Calu3 (cell line): ENCODE results near the gene KRT23. TPM values are rescaled to one million over a fixed set of nuclear protein-coding genes. Genes with fewer than 3 reads are reported as not detected.
"Not testable (repeated sequence)": the region's sequence is repeated elsewhere in the genome, so short reads cannot be mapped to it uniquely, and the experiment has no call there.

Source experiments
- BruUV-seq: library from RNA; stranded (reverse); fragments of 400-500 nt; replicated peaks from 2 replicates; lab custom pipeline; 2021; lab: Mats Ljungman, UMichigan
- CTCF ChIA-PET: fragments of 300-600 bp; sonication (Branson Sonifier 250); formaldehyde crosslinking; loops from one replicate; lab custom pipeline; 2022; ENCODE audit warnings: antibody characterized with exemption; lab: Charles Lee
- DNase-seq: peaks from one replicate; pipeline ENCODE4 v3.0.0; 2022
- H3K27ac Mint-ChIP-seq: one replicate; pipeline ENCODE4 v1.8.0; 2022; ENCODE audit warnings: mixed read lengths; ENCODE audit not compliant: unreplicated experiment
- H3K27me3 Mint-ChIP-seq: one replicate; pipeline ENCODE4 v1.8.0; 2022; ENCODE audit warnings: mixed read lengths; ENCODE audit not compliant: unreplicated experiment
- H3K36me3 Mint-ChIP-seq: one replicate; pipeline ENCODE4 v1.8.0; 2022; ENCODE audit warnings: mild to moderate bottlenecking, moderate library complexity, mixed read lengths; ENCODE audit not compliant: insufficient read depth, unreplicated experiment
- H3K4me1 Mint-ChIP-seq: one replicate; pipeline ENCODE4 v1.8.0; 2022; ENCODE audit warnings: mild to moderate bottlenecking, low read depth, mixed read lengths; ENCODE audit not compliant: unreplicated experiment
- H3K4me3 Mint-ChIP-seq: one replicate; pipeline ENCODE4 v1.8.0; 2022; ENCODE audit warnings: mild to moderate bottlenecking, low read depth, moderate library complexity, mixed read lengths; ENCODE audit not compliant: unreplicated experiment
- H3K9me3 Mint-ChIP-seq: one replicate; pipeline ENCODE4 v1.8.0; 2022; ENCODE audit warnings: low read depth, mixed read lengths; ENCODE audit not compliant: unreplicated experiment
- CTCF ChIP-seq: fragments of 200-600 bp; IDR thresholded peaks from one replicate; pipeline ENCODE4 v1.8.0; 2022; ENCODE audit warnings: antibody characterized with exemption; ENCODE audit not compliant: unreplicated experiment
- intact Hi-C: fragments of 100-400 bp; cut with micrococcal nuclease; formaldehyde crosslinking; loops from one replicate; pipeline ENCODE4 v1.10.0; 2022; ENCODE audit not compliant: unreplicated experiment
- total RNA-seq: library from RNA; stranded (reverse); gene quantifications from 2 replicates; pipeline ENCODE4 v1.2.3, GENCODE V29; 2022

KRT23 gene
- total RNA-seq, 1 experiment from 2014 or later: 1,389 TPM

GRCh38 chr17:40921026-40921425 is 16.4 kb downstream of the KRT23 start:
- Mint-ChIP-seq H3K27me3 (no peaks in the 10 kb centered on the region), H3K36me3 (peaks cover 98% of the 10 kb centered on the region), H3K4me3 (no peak overlapping the region), H3K27ac (peak overlapping the region; percentile 96), H3K9me3 (no peaks in the 10 kb centered on the region), H3K4me1 (peaks cover 65% of the 10 kb centered on the region)
- BruUV-seq: no TSS peak
- CTCF ChIA-PET: interaction anchor here (0.6 to 0.7 kb wide), 4 partner anchors 12 to 636 kb away, joined by 3 to 6 read pairs (median 3); no protein-coding TSS in a partner anchor
- DNase-seq: no peak
- no peak for TF ChIP-seq CTCF
- intact Hi-C loops: no loop called here

- H3K4me3 Mint-ChIP-seq, intact Hi-C loops: not testable (repeated sequence)
- CTCF ChIA-PET: interaction anchor here (0.6 to 3.1 kb wide), 8 partner anchors 11 to 959 kb away, joined by 3 to 12 read pairs (median 3); no protein-coding TSS in a partner anchor
Measured at GRCh38 chr17:40917116-40917515, 20.3 kb downstream of the KRT23 start.

GRCh38 chr17:40916366-40916765 is 21.1 kb downstream of the KRT23 start:
- Mint-ChIP-seq H3K27me3 (no peaks in the 10 kb centered on the region), H3K9me3 (no peaks in the 10 kb centered on the region), H3K4me1 (peaks cover 77% of the 10 kb centered on the region), H3K36me3 (peaks cover 90% of the 10 kb centered on the region), H3K27ac (peak overlapping the region; percentile 96), H3K4me3 (no peak overlapping the region)
- no peak for TF ChIP-seq CTCF
- CTCF ChIA-PET: interaction anchor here (0.6 to 3.2 kb wide), 24 partner anchors 8 to 881 kb away, joined by 3 to 21 read pairs (median 4); partner anchors contain the start of genes KRT23, KRTAP1-1 and KRTAP2-3
- intact Hi-C loops: no loop called here
- BruUV-seq: no TSS peak
- no peak for DNase-seq

More at GRCh38 chr17:40917116-40917515, 20.3 kb downstream of the KRT23 start:
- BruUV-seq, H3K27me3 Mint-ChIP-seq, DNase-seq, H3K9me3 Mint-ChIP-seq: not testable (repeated sequence)
- Mint-ChIP-seq H3K27ac (peak overlapping the region; percentile 96), H3K36me3 (peaks cover 98% of the 10 kb centered on the region), H3K4me1 (peaks cover 77% of the 10 kb centered on the region)

GRCh38 chr17:40915721-40916256 is 21.7 kb downstream of the KRT23 start:
- no peaks in the 10 kb centered on the region for H3K27me3 Mint-ChIP-seq
- H3K4me3 Mint-ChIP-seq: peak overlapping the region; percentile 31
- peaks cover 84% of the 10 kb centered on the region for H3K36me3 Mint-ChIP-seq
- intact Hi-C loops: loop anchor here (1.0 to 2.0 kb wide), 7 partner anchors 12 to 633 kb away; partner anchors contain the start of genes KRTAP1-1 and KRTAP2-3
- DNase-seq: peak; percentile 80
- peak overlapping the region; percentile 96 for H3K27ac Mint-ChIP-seq
- peaks cover 78% of the 10 kb centered on the region for H3K4me1 Mint-ChIP-seq
- no TSS peak for BruUV-seq
- TF ChIP-seq CTCF: no peak
- no peaks in the 10 kb centered on the region for H3K9me3 Mint-ChIP-seq
- CTCF ChIA-PET: interaction anchor here (0.5 to 3.2 kb wide), 26 partner anchors 9 to 750 kb away, joined by 3 to 21 read pairs (median 4); partner anchors contain the start of genes KRT23, KRTAP1-1 and KRTAP2-3
